PC-3 (cell line): ENCODE results near the gene IL24.

Experiments
- EZH2 ChIP-seq: fragments of 300-600 bp; sonication (generic); IDR thresholded peaks from one replicate; pipeline ENCODE4 v1.6.1; 2017; ENCODE audit warnings: antibody characterized with exemption, mild to moderate bottlenecking, low read length; ENCODE audit not compliant: unreplicated experiment
- TF ChIP-seq, protein P1 (sequence below): fragments of 300-600 bp; sonication (generic); conservative IDR thresholded peaks from 2 replicates; pipeline ENCODE4 v1.5.1; 2017; ENCODE audit warnings: antibody characterized with exemption, low read depth, mild to moderate bottlenecking, low read length

- TF ChIP-seq, protein P1, sequence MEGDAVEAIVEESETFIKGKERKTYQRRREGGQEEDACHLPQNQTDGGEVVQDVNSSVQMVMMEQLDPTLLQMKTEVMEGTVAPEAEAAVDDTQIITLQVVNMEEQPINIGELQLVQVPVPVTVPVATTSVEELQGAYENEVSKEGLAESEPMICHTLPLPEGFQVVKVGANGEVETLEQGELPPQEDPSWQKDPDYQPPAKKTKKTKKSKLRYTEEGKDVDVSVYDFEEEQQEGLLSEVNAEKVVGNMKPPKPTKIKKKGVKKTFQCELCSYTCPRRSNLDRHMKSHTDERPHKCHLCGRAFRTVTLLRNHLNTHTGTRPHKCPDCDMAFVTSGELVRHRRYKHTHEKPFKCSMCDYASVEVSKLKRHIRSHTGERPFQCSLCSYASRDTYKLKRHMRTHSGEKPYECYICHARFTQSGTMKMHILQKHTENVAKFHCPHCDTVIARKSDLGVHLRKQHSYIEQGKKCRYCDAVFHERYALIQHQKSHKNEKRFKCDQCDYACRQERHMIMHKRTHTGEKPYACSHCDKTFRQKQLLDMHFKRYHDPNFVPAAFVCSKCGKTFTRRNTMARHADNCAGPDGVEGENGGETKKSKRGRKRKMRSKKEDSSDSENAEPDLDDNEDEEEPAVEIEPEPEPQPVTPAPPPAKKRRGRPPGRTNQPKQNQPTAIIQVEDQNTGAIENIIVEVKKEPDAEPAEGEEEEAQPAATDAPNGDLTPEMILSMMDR: no peak
- TF ChIP-seq EZH2: no peak
Measured at GRCh38 chr1:206867239-206867638, 30.0 kb upstream of the IL24 start.
